Keratinocyte (primary cell): Measurements from ENCODE around the gene LMO2. TPM values are rescaled to one million over a fixed set of nuclear protein-coding genes. Genes with fewer than 3 reads are reported as not detected.

ENCODE experiments used
- DNase-seq: peaks from one replicate; pipeline ENCODE4 v3.0.0-alpha.2; 2011; ENCODE audit warnings: low read depth, missing footprints, low spot score
- FAIRE-seq: peaks from 2 replicates; lab custom pipeline; 2011; peaks lifted over from hg19 to GRCh38; lab: Jason Lieb, UNC
- H2AFZ ChIP-seq: 2 replicates; pipeline ENCODE4 v1.6.0; 2012; ENCODE audit warnings: low read length, control low read depth, inconsistent platforms; ENCODE audit not compliant: control insufficient read depth
- H3K27ac ChIP-seq: 2 replicates; pipeline ENCODE4 v1.5.1; 2011; ENCODE audit warnings: low read length; ENCODE audit not compliant: control insufficient read depth, insufficient read depth
- H3K27me3 ChIP-seq: 3 replicates; pipeline ENCODE4 v1.6.0; 2011; ENCODE audit warnings: low read length; ENCODE audit not compliant: control insufficient read depth, insufficient read depth; ENCODE audit errors: extremely low read depth
- H3K36me3 ChIP-seq, 2 experiments: 2 replicates in 1 of 2; 3 replicates in 1 of 2; pipeline ENCODE4 v1.5.1; 2011; ENCODE audit warnings: low read length in 2 of 2, mild to moderate bottlenecking in 1 of 2; ENCODE audit not compliant: control insufficient read depth in 2 of 2, insufficient read depth in 2 of 2; ENCODE audit errors: extremely low read depth in 1 of 2
- H3K4me1 ChIP-seq: 3 replicates; pipeline ENCODE4 v1.5.1; 2011; ENCODE audit warnings: low read length; ENCODE audit not compliant: control insufficient read depth, insufficient read depth; ENCODE audit errors: extremely low read depth
- H3K4me2 ChIP-seq: 3 replicates; pipeline ENCODE4 v1.6.0; 2011; ENCODE audit warnings: low read depth, low read length; ENCODE audit not compliant: control insufficient read depth, insufficient read depth; ENCODE audit errors: extremely low read depth
- H3K4me3 ChIP-seq, 3 experiments: fragments of 200-600 bp in 1 of 3; sonication (generic) in 1 of 3; 2 replicates in 2 of 3; 3 replicates in 1 of 3; pipeline ENCODE4 v1.5.1; 2011 to 2016; ENCODE audit warnings: low read length in 3 of 3, mild to moderate bottlenecking in 3 of 3, control low read depth in 2 of 3, inconsistent platforms in 1 of 3, low read depth in 1 of 3, mixed read lengths in 1 of 3, mixed run types in 1 of 3, moderate library complexity in 1 of 3; ENCODE audit not compliant: control insufficient read depth in 2 of 3, insufficient read depth in 2 of 3; ENCODE audit errors: extremely low read depth in 1 of 3
- H3K79me2 ChIP-seq: 2 replicates; pipeline ENCODE4 v1.6.0; 2012; ENCODE audit warnings: low read length; ENCODE audit not compliant: control insufficient read depth, insufficient read depth
- H3K9ac ChIP-seq: 3 replicates; pipeline ENCODE4 v1.6.0; 2011; ENCODE audit warnings: low read length; ENCODE audit not compliant: control insufficient read depth, insufficient read depth; ENCODE audit errors: extremely low read depth
- H3K9me1 ChIP-seq: 3 replicates; pipeline ENCODE4 v1.6.0; 2011; ENCODE audit warnings: low read length; ENCODE audit not compliant: control insufficient read depth, insufficient read depth; ENCODE audit errors: extremely low read depth
- H3K9me3 ChIP-seq: 2 replicates; pipeline ENCODE4 v1.5.1; 2012; ENCODE audit warnings: low read depth, low read length; ENCODE audit not compliant: control insufficient read depth
- H4K20me1 ChIP-seq: 3 replicates; pipeline ENCODE4 v1.6.0; 2011; ENCODE audit warnings: low read length; ENCODE audit not compliant: control insufficient read depth, insufficient read depth; ENCODE audit errors: extremely low read depth
- CTCF ChIP-seq, 3 experiments: IDR thresholded peaks in 1 of 3; conservative IDR thresholded peaks in 1 of 3; optimal IDR thresholded peaks in 1 of 3; 2 replicates in 2 of 3; 3 replicates in 1 of 3; pipeline versions ENCODE3 to v1.5.1; 2011; ENCODE audit warnings: low read length in 3 of 3, mild to moderate bottlenecking in 3 of 3, moderate library complexity in 2 of 3, control low read depth in 1 of 3, inconsistent platforms in 1 of 3; ENCODE audit not compliant: insufficient read depth in 2 of 3; ENCODE audit errors: extremely low read depth in 1 of 3
- EZH2 ChIP-seq: IDR thresholded peaks from one replicate; pipeline ENCODE4 v1.6.1; 2012; ENCODE audit warnings: inconsistent platforms, mild to moderate bottlenecking, low read length, moderate library complexity
- dilution Hi-C: fragments of 300-500 bp; cut with MboI; formaldehyde crosslinking; loops from one replicate; pipeline ENCODE4 v1.7.0; 2020; ENCODE audit warnings: low sequenced_read_pairs; ENCODE audit not compliant: extremely low pct_ligation_motif_present
- polyA plus RNA-seq, 5 experiments: library from polyadenylated mRNA; depleted of rRNA in 3 of 5; stranded (reverse) in 3 of 5; stranded (forward) in 1 of 5; unstranded in 1 of 5; fragments of >200 nt; gene quantifications; 1 replicate in 1 of 5; 2 replicates in 3 of 5; 3 replicates in 1 of 5; pipeline versions ENCODE4 v1.2.1 to v1.2.3, GENCODE V29; 2011 to 2012; ENCODE audit warnings: missing spikeins in 2 of 5, low read depth in 1 of 5, low replicate concordance in 1 of 5

The LMO2 gene
- polyA plus RNA-seq, 1 donor (not counting 4 experiments of a cell fraction or from before 2014, with no cell fraction given), result 1.1 TPM

DNA sequence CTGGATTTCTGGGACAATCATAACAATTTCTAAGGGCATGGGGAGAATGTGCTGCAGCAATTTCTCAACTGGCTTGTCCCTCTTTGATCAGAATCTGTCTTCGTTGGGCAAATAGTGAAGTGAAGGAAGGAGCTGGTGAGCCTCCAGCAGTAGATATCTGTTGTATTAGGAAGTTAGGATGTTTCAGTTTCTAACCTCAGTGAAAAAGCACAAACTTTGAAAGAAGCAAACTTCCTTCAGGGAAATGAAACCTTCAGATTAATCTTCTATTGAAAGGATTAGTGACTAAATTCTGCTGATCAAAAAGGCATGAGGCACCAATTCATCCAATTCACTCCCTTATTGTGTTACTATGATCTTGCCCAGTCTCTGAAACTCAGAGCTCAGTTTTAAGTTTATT lies 24.3 kb downstream of the LMO2 start:
- H2AFZ ChIP-seq, result no peak overlapping the region
- H3K27ac ChIP-seq, result no peak overlapping the region
- no peaks in the 10 kb centered on the region for H3K36me3 ChIP-seq
- no peak for FAIRE-seq
- dilution Hi-C loops, result no loop called here
- no peak overlapping the region for H3K4me3 ChIP-seq
- H4K20me1 ChIP-seq, result no peaks in the 10 kb centered on the region
- H3K4me1 ChIP-seq, result peaks cover 4% of the 10 kb centered on the region
- no peaks in the 10 kb centered on the region for H3K9me3 ChIP-seq
- H3K79me2 ChIP-seq, result no peaks in the 10 kb centered on the region
- no peak for DNase-seq
- no peaks in the 10 kb centered on the region for H3K9me1 ChIP-seq
- no peak overlapping the region for H3K4me2 ChIP-seq
- no peak for TF ChIP-seq EZH2
- TF ChIP-seq CTCF (optimal IDR thresholded peaks at IDR 0.05 in 1 of 3, IDR thresholded peaks at IDR 0.05 in 1 of 3, conservative IDR thresholded peaks at IDR 0.05 in 1 of 3; ENCODE audit: extremely low read depth in 1 of 3, insufficient read depth in 2 of 3, low read length in 3 of 3), result no peak
- H3K9ac ChIP-seq, result no peak overlapping the region
- peaks cover 55% of the 10 kb centered on the region for H3K27me3 ChIP-seq

DNA sequence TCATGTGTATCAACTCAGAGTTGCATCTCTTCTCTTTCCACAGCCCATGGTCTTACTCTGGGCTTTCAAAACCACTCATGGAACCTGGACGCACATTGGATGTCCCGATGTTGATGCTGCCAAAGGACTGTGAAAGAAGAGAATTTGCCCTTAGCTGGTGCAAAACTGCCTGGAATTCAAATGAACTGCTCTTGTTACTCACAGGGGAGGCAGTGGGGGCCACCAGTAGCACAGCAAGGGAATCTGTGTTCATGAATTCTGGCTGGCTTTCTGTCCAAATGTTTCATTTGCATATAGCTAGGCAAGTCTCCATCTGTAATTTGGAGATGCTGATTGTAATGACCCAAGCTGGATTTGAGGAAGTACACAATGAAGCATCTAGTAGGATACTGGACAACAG lies 24.9 kb downstream of the LMO2 start:
- H4K20me1 ChIP-seq, result no peaks in the 10 kb centered on the region
- FAIRE-seq (no peak), DNase-seq (no peak)
- peaks cover 4% of the 10 kb centered on the region for H3K4me1 ChIP-seq
- no peaks in the 10 kb centered on the region for H3K79me2 ChIP-seq
- no peak overlapping the region for H3K9ac ChIP-seq
- H3K27me3 ChIP-seq, result peaks cover 60% of the 10 kb centered on the region
- no peak overlapping the region for H2AFZ ChIP-seq
- H3K27ac ChIP-seq, result no peak overlapping the region
- no peak overlapping the region for H3K4me3 ChIP-seq
- TF ChIP-seq EZH2, result no peak
- no peak for TF ChIP-seq CTCF (optimal IDR thresholded peaks at IDR 0.05 in 1 of 3, IDR thresholded peaks at IDR 0.05 in 1 of 3, conservative IDR thresholded peaks at IDR 0.05 in 1 of 3; ENCODE audit: extremely low read depth in 1 of 3, insufficient read depth in 2 of 3, low read length in 3 of 3)
- no peaks in the 10 kb centered on the region for H3K9me3 ChIP-seq
- H3K4me2 ChIP-seq, result no peak overlapping the region
- H3K36me3 ChIP-seq, result no peaks in the 10 kb centered on the region
- no peaks in the 10 kb centered on the region for H3K9me1 ChIP-seq
- dilution Hi-C loops, result no loop called here
